GM19328 (cell line): ENCODE data around the gene ENAH.
"Not testable (repeated sequence)": the region's sequence is repeated elsewhere in the genome, so short reads cannot be mapped to it uniquely, and the experiment has no call there.

Experiments
- ATAC-seq: cut with Tn5 transposase; IDR thresholded peaks from one replicate; pipeline ENCODE4 v1.9.1; 2021; ENCODE audit warnings: mild to moderate bottlenecking, moderate library complexity; ENCODE audit not compliant: unreplicated experiment

Gene ENAH

DNA sequence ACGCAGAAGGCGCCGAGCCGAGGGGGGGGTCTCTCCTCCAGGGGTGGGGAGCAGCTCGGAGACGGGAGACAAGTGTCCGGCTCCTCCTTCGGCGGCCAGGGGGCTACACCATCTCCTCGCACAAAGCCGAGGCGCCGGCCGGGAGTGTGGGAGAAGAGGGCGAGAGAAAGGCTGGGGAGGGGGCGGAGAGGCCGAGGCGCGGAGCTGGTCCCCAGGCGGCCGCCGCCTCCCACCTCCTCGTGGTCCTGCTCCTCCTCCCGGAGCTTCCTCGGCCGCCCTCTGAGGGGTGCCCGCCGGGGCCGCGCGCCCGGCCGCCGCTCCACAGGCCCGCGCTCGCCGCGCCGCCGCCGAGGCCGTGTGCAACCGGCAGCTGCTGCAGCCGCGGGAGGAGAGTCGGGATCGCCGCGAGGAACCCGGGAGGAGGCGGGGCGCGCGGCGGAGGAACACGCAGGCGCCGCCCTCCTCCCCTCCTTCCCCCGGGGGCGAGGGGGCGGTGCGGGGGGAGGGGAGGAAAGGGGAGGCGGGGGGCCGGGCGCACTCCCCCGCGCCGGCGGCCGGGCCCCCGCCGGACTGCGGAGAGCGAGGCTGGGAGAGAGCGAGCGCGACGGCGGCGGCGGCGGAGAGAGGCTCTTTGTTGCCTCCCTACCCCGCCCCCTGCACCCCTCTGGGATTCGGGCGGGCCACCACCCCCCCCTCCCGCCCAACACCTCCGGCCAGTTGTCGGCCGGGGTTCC, at the start of gene ENAH:
Gene ENAH, minus strand, starts transcription at position 395 of the 734 bp plus-strand sequence. CDS start 433 bp downstream, outside the sequence.
- no peak for ATAC-seq

DNA sequence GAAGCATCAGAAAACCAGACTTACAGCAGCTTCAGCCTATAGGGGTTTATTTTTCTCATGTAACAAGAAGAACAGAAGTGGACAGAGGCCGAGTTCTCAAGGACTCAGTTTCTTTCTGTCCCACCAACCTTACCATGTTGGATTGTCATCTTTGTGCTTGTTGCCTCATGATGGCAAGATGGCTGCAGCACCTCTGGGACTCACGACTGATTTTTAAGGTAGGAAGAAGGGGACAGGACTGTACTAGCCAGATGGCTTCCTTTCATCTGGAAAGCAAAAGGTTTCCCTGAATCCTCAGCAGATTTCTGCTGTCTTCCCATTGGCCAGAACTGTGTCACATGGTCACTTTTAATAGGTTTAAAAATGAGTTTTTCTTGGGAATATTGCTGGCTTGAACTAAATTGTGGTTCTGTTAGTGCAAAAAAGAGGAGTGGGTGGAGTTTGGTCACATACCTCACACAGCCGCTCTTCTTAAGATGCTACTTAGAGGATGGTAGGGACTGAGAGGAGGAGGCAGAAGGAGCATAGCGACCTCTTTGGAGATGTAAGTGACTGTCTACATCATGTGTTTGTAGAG, 48.1 kb upstream of the ENAH start:
- ATAC-seq: no peak

DNA sequence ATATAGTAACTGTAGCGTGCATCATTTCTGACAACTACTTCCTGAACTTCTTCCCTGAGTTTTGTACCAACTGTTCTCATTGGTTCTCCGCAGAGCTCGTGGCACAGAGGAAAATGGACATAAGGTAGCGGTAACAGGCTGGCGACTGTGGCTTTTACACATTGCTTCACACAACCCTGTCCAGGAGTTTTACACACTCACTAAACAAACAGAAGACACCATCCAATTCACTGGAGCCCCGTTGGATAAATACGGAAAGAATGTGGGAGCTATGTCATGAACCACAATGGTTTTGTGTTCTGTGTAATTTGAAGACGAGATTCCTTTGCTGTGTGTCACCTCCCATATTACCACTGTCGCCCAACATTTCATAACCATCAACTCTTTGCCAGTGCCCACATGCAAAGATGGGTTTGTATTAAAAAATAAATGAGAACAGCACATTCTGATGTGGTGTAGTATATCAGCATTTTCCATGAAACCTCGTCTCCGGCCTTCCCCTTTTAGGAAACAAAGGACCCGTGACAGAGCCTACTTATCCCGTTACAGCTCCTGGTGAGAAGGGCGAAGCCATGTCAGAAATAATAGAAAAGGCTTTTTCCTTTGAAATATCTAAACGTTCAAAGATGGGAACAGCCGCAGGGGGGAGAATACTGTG, 47.4 kb upstream of the ENAH start:
- ATAC-seq: no peak

DNA sequence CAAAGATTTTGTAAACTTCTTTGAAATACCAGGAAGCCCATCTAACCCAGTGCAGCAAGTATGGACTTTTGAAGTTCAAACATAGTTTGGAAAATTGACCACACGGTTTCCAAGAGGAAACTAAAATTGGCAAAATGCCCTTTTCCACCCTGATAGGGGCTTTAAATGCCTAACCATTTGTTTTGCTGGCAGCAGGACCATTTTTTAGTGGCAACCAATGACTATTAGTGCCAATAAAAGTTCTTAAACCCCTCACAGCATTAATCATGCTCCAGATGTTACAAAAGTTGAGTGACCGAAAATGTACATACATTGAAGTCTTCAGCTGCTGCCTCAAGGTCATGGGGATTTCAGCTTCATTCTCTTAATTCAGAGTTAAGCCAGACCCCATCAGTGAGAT, 46.4 kb upstream of the ENAH start:
- ATAC-seq: no peak

DNA sequence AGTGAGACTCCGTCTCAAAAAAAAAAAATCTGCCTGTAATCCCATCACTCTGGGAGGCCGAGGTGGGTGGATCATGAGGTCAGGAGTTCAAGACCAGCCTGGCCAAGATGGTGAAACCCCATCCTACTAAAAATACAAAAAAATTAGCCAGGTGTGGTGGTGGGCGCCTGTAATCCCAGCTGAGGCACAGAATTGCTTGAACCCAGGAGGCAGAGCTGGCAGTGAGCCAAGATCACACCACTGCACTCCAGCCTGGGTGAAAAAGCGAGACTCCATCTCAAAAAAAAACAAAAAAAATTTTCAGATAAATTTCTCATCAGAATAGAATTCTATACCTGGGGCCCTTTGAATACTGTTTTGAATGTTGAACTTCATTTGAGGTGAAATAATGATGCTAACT, 45.3 kb upstream of the ENAH start:
- ATAC-seq: not testable (repeated sequence)

DNA sequence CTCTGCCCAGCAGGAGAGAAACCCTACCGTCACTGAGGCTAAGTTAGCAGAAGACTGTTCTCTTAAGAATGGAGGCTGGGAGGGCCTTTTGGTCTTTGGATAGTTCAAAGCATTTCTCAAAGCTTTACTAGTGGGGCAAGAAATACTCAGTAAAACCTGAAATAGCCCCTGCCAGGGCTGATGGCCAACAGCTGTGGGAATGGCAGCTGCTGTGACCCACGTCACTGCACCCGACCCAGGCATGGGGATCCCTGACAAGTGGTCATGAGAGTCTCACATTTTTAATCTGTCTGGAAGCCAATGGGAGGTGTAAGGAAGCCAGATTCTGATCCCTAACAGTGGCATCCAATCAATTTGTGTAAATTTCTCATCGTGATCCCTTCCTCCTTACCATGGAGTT, 44.5 kb upstream of the ENAH start:
- no peak for ATAC-seq

DNA sequence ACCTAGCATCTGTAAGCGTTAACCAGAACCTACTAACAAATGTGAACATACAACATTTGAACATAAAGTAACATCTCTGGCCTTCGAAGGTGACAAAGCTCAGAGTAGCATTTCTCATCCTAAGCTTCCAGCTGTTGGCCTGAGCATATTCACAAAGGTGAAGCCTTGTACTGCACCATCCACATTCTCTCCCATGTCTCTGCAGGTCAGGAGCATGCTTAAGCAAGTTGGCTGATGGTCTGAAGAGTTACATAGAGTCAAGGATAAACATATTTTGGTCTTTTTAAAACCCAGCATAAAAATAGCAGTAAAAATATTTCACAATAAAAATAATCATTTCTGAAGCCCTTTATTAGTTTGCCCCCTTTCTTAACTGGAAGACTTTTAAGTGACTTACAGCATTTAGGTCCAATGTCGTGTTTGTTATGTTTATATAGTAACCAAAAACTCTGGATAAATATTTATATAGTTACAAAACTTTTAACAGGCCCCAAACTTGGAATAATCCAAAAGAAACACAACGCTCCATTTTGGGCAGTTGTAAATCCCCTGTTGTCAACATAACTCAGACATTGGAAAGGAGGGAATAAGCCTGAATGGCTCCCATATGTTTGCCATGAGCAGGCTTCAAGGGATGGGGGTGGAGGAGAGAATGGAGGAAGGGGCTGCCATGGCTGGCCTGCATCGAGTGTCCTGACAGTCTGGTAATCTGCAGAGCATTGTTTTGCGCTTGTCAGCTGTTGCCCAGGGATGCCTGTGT, 42.8 kb upstream of the ENAH start:
- no peak for ATAC-seq

DNA sequence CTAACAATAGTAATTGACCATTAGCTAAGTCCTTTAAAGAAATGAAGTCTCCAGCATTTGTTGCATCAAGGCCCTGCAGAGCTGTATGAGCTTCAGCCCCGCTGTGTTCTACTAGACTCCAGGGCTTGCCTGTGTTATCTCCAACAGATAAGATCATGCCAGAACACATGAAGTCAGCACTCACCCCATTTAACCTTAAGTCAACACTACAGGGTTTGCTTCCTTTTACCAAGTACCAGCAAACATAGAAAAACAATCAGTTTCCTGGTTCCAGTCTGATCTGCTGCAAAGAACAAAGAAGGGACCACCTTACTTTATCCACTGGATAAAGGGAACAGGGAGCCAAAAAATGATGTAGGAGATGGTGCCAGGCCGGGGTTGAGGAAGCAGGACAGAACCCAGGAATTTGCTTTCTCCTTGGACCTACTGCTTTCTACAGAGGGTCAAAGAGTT, 41.3 kb upstream of the ENAH start:
- no peak for ATAC-seq

DNA sequence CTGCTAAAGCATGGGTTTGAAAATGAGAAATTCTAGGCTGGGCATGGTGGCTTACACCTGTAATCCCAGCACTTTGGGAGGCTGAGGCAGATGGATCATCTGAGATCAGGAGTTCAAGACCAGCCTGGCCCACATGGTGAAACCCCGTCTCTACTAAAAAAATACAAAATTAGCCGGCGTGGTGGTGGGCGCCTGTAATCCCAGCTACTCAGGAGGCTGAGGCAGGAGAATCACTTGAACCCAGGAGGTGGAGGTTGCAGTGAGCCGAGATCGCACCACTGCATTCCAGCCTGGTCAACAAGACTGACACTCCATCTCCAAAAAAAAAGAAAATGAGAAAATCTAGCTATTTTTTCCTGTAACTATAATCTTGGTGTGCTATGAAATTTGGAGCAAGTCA, 40.8 kb upstream of the ENAH start:
- not testable (repeated sequence) for ATAC-seq

DNA sequence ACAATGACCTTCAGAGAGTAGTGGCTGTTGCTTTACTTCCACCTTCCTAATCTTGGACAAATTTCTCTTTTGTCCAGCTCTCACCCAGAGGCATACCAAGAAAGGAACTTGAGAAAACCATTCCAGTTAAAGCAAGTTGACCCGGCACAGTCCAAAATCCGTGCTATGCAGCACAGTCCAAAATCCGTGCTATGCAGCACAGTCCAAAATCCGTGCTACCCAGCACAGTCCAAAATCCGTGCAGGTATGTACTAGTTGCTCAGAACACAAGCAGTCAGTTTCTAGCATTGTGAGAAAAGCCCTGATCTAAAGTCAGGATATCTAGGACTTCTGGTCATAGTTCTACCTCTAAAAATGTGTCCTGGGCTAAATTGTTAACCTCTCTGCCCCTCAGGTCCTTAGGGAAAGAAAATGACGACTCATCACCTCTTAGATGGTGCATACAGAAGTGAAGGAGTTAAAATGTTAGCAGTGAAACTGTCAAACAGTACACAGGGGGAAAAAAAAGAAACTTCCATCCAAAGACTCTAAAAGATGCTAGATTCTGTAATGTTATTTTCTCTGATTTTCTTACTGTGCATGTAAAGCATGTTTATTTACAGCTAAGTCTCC, 40.3 kb upstream of the ENAH start:
- ATAC-seq: no peak

DNA sequence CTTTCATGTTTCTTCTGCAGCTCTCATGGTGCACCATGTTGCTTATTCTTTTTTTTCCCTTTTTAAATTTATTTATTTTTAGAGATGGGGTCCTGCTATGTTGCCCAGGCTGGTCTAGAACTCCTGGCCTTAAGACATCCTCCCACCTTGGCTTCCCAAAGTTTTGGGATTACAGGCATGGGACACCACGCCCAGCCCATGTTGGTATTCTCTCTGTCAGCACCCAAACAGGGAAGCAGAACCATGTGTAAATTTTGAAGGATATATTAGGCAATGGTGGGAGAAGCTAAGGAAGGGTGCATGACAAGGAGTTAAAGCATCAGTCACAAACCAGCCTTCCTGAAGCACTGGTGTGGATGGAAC, 39.6 kb upstream of the ENAH start:
- no peak for ATAC-seq

DNA sequence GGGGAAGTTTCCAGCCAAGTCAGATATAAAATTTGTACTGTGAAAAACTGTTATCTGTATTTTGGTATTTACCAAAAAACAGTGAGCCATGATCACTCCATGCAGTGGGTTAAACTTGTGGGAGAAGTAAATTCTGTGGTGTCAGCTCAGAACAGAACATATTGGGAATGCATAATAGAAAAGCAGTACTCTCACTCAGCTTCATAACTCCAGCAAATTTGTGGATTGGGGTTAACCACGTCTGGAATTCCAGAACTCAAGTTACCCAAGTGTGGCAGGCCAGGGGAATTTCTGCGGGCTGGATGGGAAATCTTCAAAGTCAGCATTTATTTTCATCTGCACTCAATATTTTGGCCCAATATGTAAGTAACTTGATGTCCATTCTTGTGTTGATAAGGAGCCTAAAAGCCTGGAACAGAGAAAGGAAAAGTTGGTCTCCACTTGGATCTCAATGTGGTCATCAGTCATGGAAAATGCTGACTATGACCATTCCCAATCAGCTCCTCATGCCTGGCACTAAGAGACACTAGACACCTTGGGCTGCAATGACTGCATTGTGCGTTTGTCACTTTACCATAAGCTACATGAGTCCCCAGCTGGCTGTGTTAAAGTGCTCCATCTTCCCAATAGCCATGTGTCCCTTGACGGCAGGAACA, 39.1 kb upstream of the ENAH start:
- no peak for ATAC-seq

DNA sequence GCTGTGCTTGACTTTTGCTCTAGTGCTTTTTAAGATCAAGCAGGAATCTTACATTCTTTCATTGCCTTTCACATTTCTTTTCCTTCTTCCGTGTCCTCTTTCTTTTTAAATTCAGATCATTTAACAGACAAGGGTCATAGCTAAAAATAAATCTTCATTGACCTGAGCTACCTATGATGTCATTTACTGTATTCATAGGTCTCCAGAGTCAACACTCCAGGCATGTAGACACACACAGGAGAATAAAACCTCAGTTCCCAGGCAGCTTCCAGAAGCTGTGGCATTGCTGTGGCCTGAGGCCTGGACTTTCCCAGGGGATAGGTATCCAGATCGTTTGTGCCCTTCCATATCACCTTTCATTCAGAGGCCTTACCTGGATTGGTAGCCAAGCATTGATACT, 38.5 kb upstream of the ENAH start:
- no peak for ATAC-seq

DNA sequence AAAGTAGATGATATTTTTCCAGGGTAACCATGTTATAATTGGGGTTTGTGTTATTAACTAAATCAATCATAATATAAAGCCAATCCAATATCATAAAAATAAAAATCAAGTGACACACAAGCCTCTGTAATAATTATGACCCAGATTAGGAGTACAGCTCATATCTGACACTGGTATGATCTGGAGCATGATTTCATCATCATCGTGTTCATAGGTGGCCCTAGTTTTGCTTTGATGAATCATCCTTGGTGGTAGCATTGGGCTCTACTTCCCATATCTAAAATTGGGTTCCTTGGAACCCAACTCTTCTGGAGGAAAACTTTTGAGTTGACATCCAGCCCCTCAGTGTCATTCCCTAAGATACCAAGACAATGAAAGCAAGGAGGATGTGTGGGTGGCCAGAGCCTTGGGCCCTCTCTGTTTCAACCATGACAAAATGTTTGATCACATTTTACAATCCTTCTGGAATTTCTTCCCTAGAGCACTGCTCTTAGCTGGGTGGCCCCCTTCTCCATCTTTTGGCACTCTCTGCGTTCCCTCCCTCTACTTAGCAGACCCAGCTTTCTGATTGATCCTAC, 37.0 kb upstream of the ENAH start:
- ATAC-seq: no peak

DNA sequence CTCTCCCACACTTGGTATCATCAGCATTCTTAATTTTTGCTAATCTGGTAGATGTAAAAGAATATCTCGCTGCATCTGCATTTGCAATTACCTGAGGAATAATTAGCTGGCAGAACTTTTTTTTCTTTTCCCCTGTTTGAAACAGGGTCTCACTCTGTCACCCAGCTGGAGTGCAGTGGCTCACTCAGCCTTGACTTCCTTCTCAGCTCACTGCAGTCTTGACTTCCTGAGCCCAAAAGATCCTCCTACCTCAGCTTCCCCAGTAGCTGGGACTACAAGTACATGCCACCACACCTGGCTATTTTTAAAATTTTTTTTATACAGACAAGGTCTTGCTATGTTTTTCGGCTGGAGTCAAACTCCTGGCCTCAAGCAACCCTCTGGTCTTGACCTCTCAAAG, 35.4 kb upstream of the ENAH start:
- ATAC-seq: no peak

DNA sequence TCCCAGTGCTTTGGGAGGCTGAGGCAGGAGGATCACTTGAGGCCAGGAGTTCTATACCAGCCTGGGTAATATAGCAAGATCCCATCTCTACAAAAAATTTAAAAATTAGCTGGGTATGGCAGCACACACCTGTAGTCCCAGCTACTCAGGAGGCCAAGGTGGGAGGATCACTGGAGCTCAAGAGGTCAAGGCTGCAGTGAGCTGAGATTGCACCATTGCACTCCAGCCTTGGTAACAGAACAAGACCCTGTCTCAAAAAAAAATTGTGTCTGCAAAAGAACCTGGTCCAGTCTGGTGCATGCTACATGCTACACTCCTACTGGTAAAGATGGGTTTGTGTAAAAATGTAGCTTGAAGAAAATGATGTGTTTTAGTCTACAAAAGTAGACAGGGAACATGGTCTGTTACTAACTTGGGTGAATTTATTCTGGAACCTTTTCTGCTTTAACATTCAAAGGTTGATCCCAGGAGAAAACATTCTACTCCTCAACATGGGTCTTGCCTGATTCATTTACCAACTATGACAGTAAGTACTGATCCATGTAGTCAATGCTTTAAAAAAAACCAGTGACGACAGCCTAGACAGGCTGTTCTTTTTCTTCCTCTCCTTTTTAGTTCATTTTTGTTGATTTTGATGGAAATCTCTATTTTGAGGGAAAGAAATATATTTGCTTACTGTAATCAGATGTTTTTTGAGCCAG, 32.7 kb upstream of the ENAH start:
- ATAC-seq: no peak

DNA sequence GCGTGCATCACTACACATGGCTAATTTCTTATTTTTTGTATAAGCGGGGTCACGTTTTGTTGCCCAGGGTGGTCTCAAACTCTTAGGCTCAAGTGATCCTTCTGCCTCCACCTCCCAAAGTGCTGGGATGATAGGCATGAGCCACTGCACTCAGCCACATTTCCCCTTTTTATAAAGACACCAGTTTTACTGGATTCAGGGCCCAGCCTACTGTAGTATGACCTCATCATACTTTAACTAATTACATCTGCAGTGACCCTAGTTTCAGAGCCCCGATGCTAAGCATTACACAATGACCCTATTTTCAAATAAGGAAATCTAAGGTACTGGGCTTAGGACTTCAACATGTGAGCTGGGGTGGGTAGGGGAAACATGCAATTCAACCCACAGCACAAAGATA, 31.8 kb upstream of the ENAH start:
- no peak for ATAC-seq

DNA sequence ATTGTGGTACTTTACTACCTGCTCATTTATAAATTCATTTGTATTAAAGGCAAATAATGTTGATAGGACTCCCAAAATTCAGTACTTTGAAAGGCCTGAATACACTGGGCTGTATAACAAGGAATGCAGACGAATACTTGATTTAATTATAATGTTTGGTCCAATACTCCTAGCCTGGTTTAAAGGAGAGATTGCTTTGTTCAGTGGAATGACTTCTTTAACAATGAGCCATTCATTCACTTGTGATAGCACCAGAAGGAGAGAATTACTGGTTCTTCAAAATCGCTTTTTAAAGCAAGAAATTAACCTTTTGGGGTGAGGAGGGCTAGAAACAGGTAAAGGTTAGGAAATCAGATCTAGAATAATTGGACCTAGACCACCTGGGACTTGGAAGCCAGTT, 28.3 kb upstream of the ENAH start:
- ATAC-seq: no peak

DNA sequence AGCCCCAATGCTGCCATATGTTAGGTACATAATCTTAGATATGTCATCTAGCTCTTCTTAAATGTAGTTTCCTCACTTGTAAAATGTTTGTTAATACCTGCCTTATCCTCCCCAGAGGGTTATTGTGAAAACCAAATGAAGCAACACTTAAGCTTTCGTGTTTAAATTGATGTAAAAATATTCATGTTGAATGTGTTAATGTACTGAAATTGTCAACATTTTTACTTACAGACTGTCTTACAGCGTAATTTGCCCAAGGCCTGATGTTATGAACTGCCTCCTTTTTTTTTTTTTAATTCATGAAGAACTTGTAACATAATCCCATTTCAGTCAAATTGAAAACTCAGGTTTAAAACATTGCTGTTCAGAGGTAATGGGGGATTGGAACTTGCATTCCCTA, 25.6 kb upstream of the ENAH start:
- no peak for ATAC-seq
